Parathyroid adenoma (tissue), 2 donors: Measurements from ENCODE around the gene STX2.
A peak's percentile ranks its signal among the peaks of the same experiment; 100 is the strongest.

Source experiments
- H2AFZ ChIP-seq: fragments of 300-600 bp; sonication (generic); one replicate; pipeline ENCODE4 v1.7.0; 2017; ENCODE audit warnings: antibody characterized with exemption, mild to moderate bottlenecking
- H3K27ac ChIP-seq: fragments of 300-600 bp; sonication (generic); one replicate; pipeline ENCODE4 v1.7.0; 2017
- H3K27me3 ChIP-seq: fragments of 300-600 bp; sonication (generic); one replicate; pipeline ENCODE4 v1.7.0; 2017; ENCODE audit warnings: low read length; ENCODE audit not compliant: control insufficient read depth, insufficient read depth
- H3K36me3 ChIP-seq: fragments of 300-600 bp; sonication (generic); one replicate; pipeline ENCODE4 v1.7.0; 2017; ENCODE audit warnings: low read length; ENCODE audit not compliant: control insufficient read depth, insufficient read depth
- H3K4me1 ChIP-seq: fragments of 300-600 bp; sonication (generic); one replicate; pipeline ENCODE4 v1.7.0; 2017; ENCODE audit warnings: control low read depth
- H3K4me2 ChIP-seq: fragments of 300-600 bp; sonication (generic); one replicate; pipeline ENCODE4 v1.7.0; 2017; ENCODE audit warnings: low read length
- H3K4me3 ChIP-seq: fragments of 300-600 bp; sonication (generic); one replicate; pipeline ENCODE4 v1.7.0; 2017; ENCODE audit warnings: low read depth, low read length
- H3K79me2 ChIP-seq: fragments of 300-600 bp; sonication (generic); one replicate; pipeline ENCODE4 v1.7.0; 2017; ENCODE audit warnings: control low read depth
- H3K9ac ChIP-seq: fragments of 300-600 bp; sonication (generic); one replicate; pipeline ENCODE4 v1.7.0; 2017; ENCODE audit warnings: mild to moderate bottlenecking
- H3K9me3 ChIP-seq: fragments of 300-600 bp; sonication (generic); one replicate; pipeline ENCODE4 v1.7.0; 2017; ENCODE audit warnings: low read length; ENCODE audit not compliant: control insufficient read depth
- CTCF ChIP-seq: fragments of 300-600 bp; sonication (generic); IDR thresholded peaks from one replicate; pipeline ENCODE4 v1.7.0; 2017; ENCODE audit warnings: antibody characterized with exemption, mild to moderate bottlenecking
- donor health status: primary hyperparathyroidism.

The STX2 gene

GRCh38 chr12:130778776-130779175 is 60.3 kb downstream of the STX2 start:
- H3K9me3 ChIP-seq, result no peaks in the 10 kb centered on the region
- TF ChIP-seq CTCF, result no peak
- H3K79me2 ChIP-seq, result no peaks in the 10 kb centered on the region
- peaks cover 7% of the 10 kb centered on the region for H3K27me3 ChIP-seq
- H2AFZ ChIP-seq, result no peak overlapping the region
- H3K36me3 ChIP-seq, result no peaks in the 10 kb centered on the region
- peaks cover 5% of the 10 kb centered on the region for H3K4me1 ChIP-seq
- no peak overlapping the region for H3K4me3 ChIP-seq
- H3K4me2 ChIP-seq, result no peak overlapping the region
- H3K27ac ChIP-seq, result no peak overlapping the region
- H3K9ac ChIP-seq, result no peak overlapping the region

GRCh38 chr12:130776857-130777339 is 62.2 kb downstream of the STX2 start:
- no peak overlapping the region for H3K27ac ChIP-seq
- H3K4me2 ChIP-seq, result no peak overlapping the region
- no peaks in the 10 kb centered on the region for H3K36me3 ChIP-seq
- H3K4me1 ChIP-seq, result peaks cover 5% of the 10 kb centered on the region
- H3K4me3 ChIP-seq, result no peak overlapping the region
- peak overlapping the region; percentile 75 for H2AFZ ChIP-seq
- H3K79me2 ChIP-seq, result no peaks in the 10 kb centered on the region
- H3K9me3 ChIP-seq, result no peaks in the 10 kb centered on the region
- TF ChIP-seq CTCF, result no peak
- peaks cover 7% of the 10 kb centered on the region for H3K27me3 ChIP-seq
- H3K9ac ChIP-seq, result no peak overlapping the region

- no peak overlapping the region for H3K4me2 ChIP-seq
- H3K4me1 ChIP-seq, result peaks cover 5% of the 10 kb centered on the region
- H3K4me3 ChIP-seq, result no peak overlapping the region
- peak overlapping the region; percentile 75 for H2AFZ ChIP-seq
- H3K9me3 ChIP-seq, result no peaks in the 10 kb centered on the region
- no peaks in the 10 kb centered on the region for H3K79me2 ChIP-seq
- peaks cover 7% of the 10 kb centered on the region for H3K27me3 ChIP-seq
- H3K9ac ChIP-seq, result no peak overlapping the region
- TF ChIP-seq CTCF, result no peak
- no peaks in the 10 kb centered on the region for H3K36me3 ChIP-seq
- no peak overlapping the region for H3K27ac ChIP-seq
Observed at GRCh38 chr12:130775953-130776856, 62.8 kb downstream of the STX2 start.

GRCh38 chr12:130770413-130771028 is 68.5 kb downstream of the STX2 start:
- Histone ChIP-seq H3K4me3 (no peak overlapping the region), H3K9me3 (no peaks in the 10 kb centered on the region), H3K79me2 (no peaks in the 10 kb centered on the region), H3K27me3 (no peaks in the 10 kb centered on the region), H3K9ac (no peak overlapping the region), H3K27ac (no peak overlapping the region), H3K36me3 (no peaks in the 10 kb centered on the region), H3K4me2 (no peak overlapping the region), H2AFZ (no peak overlapping the region), H3K4me1 (no peaks in the 10 kb centered on the region)
- no peak for TF ChIP-seq CTCF
